ENCODE measurements around the gene DBNL. TPM values are rescaled to one million over a fixed set of nuclear protein-coding genes. Genes with fewer than 3 reads are reported as not detected.
A peak's percentile ranks its signal among the peaks of the same experiment; 100 is the strongest.

The DBNL gene
- total and polyA plus RNA-seq, 4 donors = 80.1 to 105 (median 93.8) TPM

DNA sequence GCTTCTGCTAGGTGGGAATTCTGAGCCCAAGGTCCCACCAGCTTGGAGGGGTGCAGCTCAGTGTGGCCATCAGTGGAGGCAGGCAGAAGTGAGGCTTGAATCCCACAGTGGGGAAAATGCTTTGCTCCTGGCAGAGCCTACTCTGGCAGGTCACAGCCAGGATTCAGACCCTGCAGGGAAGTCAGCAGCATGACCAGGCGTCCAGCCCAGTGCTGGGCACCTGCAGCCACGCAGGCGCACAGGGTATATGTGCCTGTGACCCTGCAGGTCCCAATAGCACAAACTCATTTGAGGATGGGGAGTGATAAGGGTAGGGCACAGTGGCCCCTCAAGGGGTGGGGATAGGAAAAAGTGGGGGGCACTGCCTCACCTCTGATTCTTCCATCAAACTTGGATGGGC, 51.3 kb downstream of the DBNL start:
- no peaks in the 10 kb centered on the region for H3K27me3 ChIP-seq (ENCODE audit: control insufficient read depth in 1 of 2, insufficient read depth in 2 of 2, low read length in 1 of 2)
- peaks cover 0 to 3% of the 10 kb centered on the region in 2 donors for H3K4me1 ChIP-seq (ENCODE audit: control insufficient read depth in 1 of 2, insufficient read depth in 2 of 2, low read length in 2 of 2)
- no peaks in the 10 kb centered on the region for H3K9me3 ChIP-seq (ENCODE audit: control insufficient read depth, low read length)
- DNase-seq (no peak), ATAC-seq (ENCODE audit: low FRiP score) (no peak)
- H3K36me3 ChIP-seq (ENCODE audit: control insufficient read depth in 1 of 2, insufficient read depth in 2 of 2, low read length in 1 of 2) = no peaks in the 10 kb centered on the region
- H3K27ac ChIP-seq (ENCODE audit: low read depth in 1 of 2, low read length in 2 of 2) = no peak overlapping the region
- intact Hi-C loops (cut with DNase I) = no loop called here
- 66 to 76% methylated on average over 3 of the region's 3 CpGs for WGBS, 2 donors
- H3K4me3 ChIP-seq (ENCODE audit: low read length in 2 of 2) = no peak overlapping the region

DNA sequence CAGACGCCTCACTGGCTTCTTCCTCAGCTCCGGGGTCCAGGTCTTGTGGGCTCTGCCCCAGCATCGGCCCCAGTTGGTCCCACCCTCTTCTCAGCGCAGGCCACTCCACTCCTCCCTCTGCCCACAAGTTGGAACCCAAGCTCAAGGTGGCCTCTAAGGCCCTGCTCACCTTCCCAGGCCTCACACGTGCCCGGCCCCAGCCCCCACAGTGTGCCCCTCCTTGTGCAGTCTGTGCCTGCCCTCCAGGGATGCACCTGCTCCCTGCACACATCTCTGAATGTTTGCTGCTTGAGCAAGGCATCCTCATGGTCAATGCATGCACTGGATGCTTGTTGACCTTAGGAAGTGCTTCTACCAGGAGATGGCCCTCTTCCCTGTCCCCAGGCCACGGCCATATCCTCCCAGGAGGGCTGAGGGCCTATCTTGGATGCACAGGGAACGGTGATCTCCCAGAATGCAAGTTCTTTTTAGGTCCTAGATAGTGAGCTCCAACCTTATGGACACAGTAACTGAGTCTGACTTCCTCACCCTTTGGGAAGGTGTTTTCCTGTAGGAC, 51.9 kb downstream of the DBNL start:
- Histone ChIP-seq H3K27ac (ENCODE audit: low read depth in 1 of 2, low read length in 2 of 2) (no peak overlapping the region), H3K9me3 (ENCODE audit: control insufficient read depth, low read length) (no peaks in the 10 kb centered on the region), H3K4me1 (ENCODE audit: control insufficient read depth in 1 of 2, insufficient read depth in 2 of 2, low read length in 2 of 2) (peaks cover 0 to 3% of the 10 kb centered on the region in 2 donors), H3K36me3 (ENCODE audit: control insufficient read depth in 1 of 2, insufficient read depth in 2 of 2, low read length in 1 of 2) (no peaks in the 10 kb centered on the region), H3K27me3 (ENCODE audit: control insufficient read depth in 1 of 2, insufficient read depth in 2 of 2, low read length in 1 of 2) (no peaks in the 10 kb centered on the region), H3K4me3 (ENCODE audit: low read length in 2 of 2) (no peak overlapping the region)
- ATAC-seq (ENCODE audit: low FRiP score) (no peak), DNase-seq (peak in 1 of 2 donors; percentile 68)
- intact Hi-C loops (cut with DNase I) = no loop called here
- WGBS, 2 donors = 88 to 92% methylated on average over 8 of the region's 8 CpGs

- Histone ChIP-seq H3K4me3 (ENCODE audit: low read length in 2 of 2) (no peak overlapping the region), H3K36me3 (ENCODE audit: control insufficient read depth in 1 of 2, insufficient read depth in 2 of 2, low read length in 1 of 2) (no peaks in the 10 kb centered on the region), H3K27ac (ENCODE audit: low read depth in 1 of 2, low read length in 2 of 2) (no peak overlapping the region), H3K4me1 (ENCODE audit: control insufficient read depth in 1 of 2, insufficient read depth in 2 of 2, low read length in 2 of 2) (peaks cover 0 to 3% of the 10 kb centered on the region in 2 donors), H3K9me3 (ENCODE audit: control insufficient read depth, low read length) (no peaks in the 10 kb centered on the region), H3K27me3 (ENCODE audit: control insufficient read depth in 1 of 2, insufficient read depth in 2 of 2, low read length in 1 of 2) (no peaks in the 10 kb centered on the region)
- DNase-seq (peak in 1 of 2 donors; percentile 62), ATAC-seq (ENCODE audit: low FRiP score) (no peak)
- WGBS, 2 donors = 80 to 84% methylated on average over 9 of the region's 9 CpGs
- intact Hi-C loops (cut with DNase I) = no loop called here
Observed at GRCh38 chr7:44097064-44097932, 52.8 kb downstream of the DBNL start.

- intact Hi-C loops (cut with DNase I) = no loop called here
- H3K4me3 ChIP-seq (ENCODE audit: low read length in 2 of 2) = no peak overlapping the region
- DNase-seq = no peak
- no peak for ATAC-seq (ENCODE audit: low FRiP score)
- peaks cover 3% of the 10 kb centered on the region in 2 donors for H3K4me1 ChIP-seq (ENCODE audit: control insufficient read depth in 1 of 2, insufficient read depth in 2 of 2, low read length in 2 of 2)
- no peaks in the 10 kb centered on the region for H3K36me3 ChIP-seq (ENCODE audit: control insufficient read depth in 1 of 2, insufficient read depth in 2 of 2, low read length in 1 of 2)
- 92 to 93% methylated on average over 6 of the region's 6 CpGs for WGBS, 2 donors
- no peak overlapping the region for H3K27ac ChIP-seq (ENCODE audit: low read depth in 1 of 2, low read length in 2 of 2)
- H3K27me3 ChIP-seq (ENCODE audit: control insufficient read depth in 1 of 2, insufficient read depth in 2 of 2, low read length in 1 of 2) = no peaks in the 10 kb centered on the region
- no peaks in the 10 kb centered on the region for H3K9me3 ChIP-seq (ENCODE audit: control insufficient read depth, low read length)
Observed at GRCh38 chr7:44098092-44099068, 53.9 kb downstream of the DBNL start.

GRCh38 chr7:44099669-44100068, 55.2 kb downstream of the DBNL start:
- Histone ChIP-seq H3K36me3 (ENCODE audit: control insufficient read depth in 1 of 2, insufficient read depth in 2 of 2, low read length in 1 of 2) (no peaks in the 10 kb centered on the region), H3K4me3 (ENCODE audit: low read length in 2 of 2) (no peak overlapping the region), H3K27ac (ENCODE audit: low read depth in 1 of 2, low read length in 2 of 2) (peak overlapping the region in 1 of 2 donors; percentile 8), H3K27me3 (ENCODE audit: control insufficient read depth in 1 of 2, insufficient read depth in 2 of 2, low read length in 1 of 2) (no peaks in the 10 kb centered on the region), H3K4me1 (ENCODE audit: control insufficient read depth in 1 of 2, insufficient read depth in 2 of 2, low read length in 2 of 2) (peaks cover 3% of the 10 kb centered on the region in 2 donors), H3K9me3 (ENCODE audit: control insufficient read depth, low read length) (no peaks in the 10 kb centered on the region)
- ATAC-seq (ENCODE audit: low FRiP score) (no peak), DNase-seq (no peak)
- intact Hi-C loops (cut with DNase I) = no loop called here
- WGBS, 2 donors = 50 to 61% methylated on average over 4 of the region's 4 CpGs

- Histone ChIP-seq H3K36me3 (ENCODE audit: control insufficient read depth in 1 of 2, insufficient read depth in 2 of 2, low read length in 1 of 2) (no peaks in the 10 kb centered on the region), H3K9me3 (ENCODE audit: control insufficient read depth, low read length) (no peaks in the 10 kb centered on the region), H3K27me3 (ENCODE audit: control insufficient read depth in 1 of 2, insufficient read depth in 2 of 2, low read length in 1 of 2) (no peaks in the 10 kb centered on the region), H3K4me1 (ENCODE audit: control insufficient read depth in 1 of 2, insufficient read depth in 2 of 2, low read length in 2 of 2) (peaks cover 0 to 3% of the 10 kb centered on the region in 2 donors), H3K4me3 (ENCODE audit: low read length in 2 of 2) (no peak overlapping the region), H3K27ac (ENCODE audit: low read depth in 1 of 2, low read length in 2 of 2) (peak overlapping the region; percentile 63 to 81)
- intact Hi-C loops (cut with DNase I) = no loop called here
- WGBS, 2 donors = 21 to 31% methylated on average over 10 of the region's 10 CpGs
- ATAC-seq (ENCODE audit: low FRiP score) = peak; percentile 15
- peak; percentile 84 to 87 for DNase-seq
Observed at GRCh38 chr7:44100458-44101302, 56.2 kb downstream of the DBNL start.

DNA sequence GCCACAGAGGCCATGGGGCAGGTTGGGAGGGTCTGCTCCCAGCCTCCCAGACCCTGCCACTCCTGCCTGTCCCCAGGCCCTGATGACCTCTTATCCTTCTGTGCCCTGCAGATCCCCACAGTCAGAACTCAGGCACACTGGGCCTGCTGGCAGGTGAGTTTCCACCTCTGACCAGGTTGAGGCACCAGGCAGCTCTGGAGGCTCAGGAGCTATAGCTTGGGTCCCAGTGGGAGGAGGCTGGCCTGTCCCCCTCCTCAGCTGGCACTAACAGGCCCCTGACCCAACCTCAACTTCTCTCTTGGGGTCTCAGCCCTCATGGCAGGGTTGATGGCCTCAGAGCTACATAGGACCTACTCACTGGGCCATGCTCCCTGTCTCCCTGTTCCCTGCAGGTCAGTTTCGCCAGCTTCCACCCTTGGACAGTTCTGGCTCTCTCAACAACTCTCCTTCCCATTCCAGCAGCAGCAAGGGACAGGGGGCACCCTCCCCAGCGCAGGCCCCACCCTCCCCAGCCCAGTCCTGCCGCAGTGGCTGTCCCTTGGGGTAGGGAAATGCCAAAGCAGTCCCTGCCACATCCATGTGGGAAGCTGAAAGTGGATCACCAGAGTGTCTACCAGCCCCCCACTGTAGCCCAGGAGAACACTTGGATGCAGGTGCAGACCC, 56.9 kb downstream of the DBNL start:
- ATAC-seq (ENCODE audit: low FRiP score) (no peak), DNase-seq (no peak)
- no peaks in the 10 kb centered on the region for H3K9me3 ChIP-seq (ENCODE audit: control insufficient read depth, low read length)
- WGBS, 2 donors = 4 to 14% methylated on average over 3 of the region's 3 CpGs
- intact Hi-C loops (cut with DNase I) = no loop called here
- no peak overlapping the region for H3K4me3 ChIP-seq (ENCODE audit: low read length in 2 of 2)
- peak overlapping the region; percentile 63 to 81 for H3K27ac ChIP-seq (ENCODE audit: low read depth in 1 of 2, low read length in 2 of 2)
- no peaks in the 10 kb centered on the region for H3K36me3 ChIP-seq (ENCODE audit: control insufficient read depth in 1 of 2, insufficient read depth in 2 of 2, low read length in 1 of 2)
- H3K27me3 ChIP-seq (ENCODE audit: control insufficient read depth in 1 of 2, insufficient read depth in 2 of 2, low read length in 1 of 2) = no peaks in the 10 kb centered on the region
- peaks cover 0 to 4% of the 10 kb centered on the region in 2 donors for H3K4me1 ChIP-seq (ENCODE audit: control insufficient read depth in 1 of 2, insufficient read depth in 2 of 2, low read length in 2 of 2)

All from aorta (tissue), 5 donors.